Measurements from ENCODE around the gene GNGT2.

GRCh38 chr17:49203796-49204195, 6.6 kb downstream of the GNGT2 start:
- TF ChIP-seq CTCF (IDR thresholded peaks at IDR 0.05) (no peak), POLR2AphosphoS5 (IDR thresholded peaks at IDR 0.05; ENCODE audit: low read depth, low read length) (no peak), TCF7L2 (IDR thresholded peaks at IDR 0.05; ENCODE audit: low read depth, low read length) (no peak)
